HepG2 (cell line): ENCODE results near the gene TMEM53. TPM values are rescaled to one million over a fixed set of nuclear protein-coding genes. Genes with fewer than 3 reads are reported as not detected.

ENCODE experiments used
- CBX1 ChIP-seq: IDR thresholded peaks from one replicate; pipeline ENCODE4 v1.6.1; 2016; ENCODE audit warnings: antibody characterized with exemption, low read depth
- DPF2 ChIP-seq: sonication (generic); formaldehyde crosslinking; IDR thresholded peaks from 2 replicates; pipeline ENCODE4 v1.4.0; 2020; ENCODE audit warnings: mild to moderate bottlenecking, low read depth, missing genetic modification reagents, borderline replicate concordance
- GTF3A ChIP-seq: sonication (generic); formaldehyde crosslinking; conservative IDR thresholded peaks from 2 replicates; pipeline ENCODE4 v1.4.0; 2020; ENCODE audit warnings: mild to moderate bottlenecking, missing genetic modification reagents
- HMG20A ChIP-seq: IDR thresholded peaks from 2 replicates; pipeline ENCODE4 v1.6.1; 2016; ENCODE audit warnings: borderline replicate concordance
- HNRNPL ChIP-seq: fragments of 200-400 bp; formaldehyde crosslinking; IDR thresholded peaks from 2 replicates; pipeline ENCODE4 v1.6.1; 2017; ENCODE audit warnings: mild to moderate bottlenecking, low read depth, low read length
- NCOR1 ChIP-seq: fragments of 200-600 bp; sonication (generic); IDR thresholded peaks from 2 replicates; pipeline ENCODE4 v1.7.0; 2017; ENCODE audit warnings: antibody characterized with exemption, low read length, borderline replicate concordance
- REXO4 ChIP-seq: sonication (generic); formaldehyde crosslinking; IDR thresholded peaks from 2 replicates; pipeline ENCODE4 v1.8.0; 2022; ENCODE audit warnings: missing genetic modification reagents, mild to moderate bottlenecking, borderline replicate concordance
- SALL1 ChIP-seq: sonication (generic); formaldehyde crosslinking; IDR thresholded peaks from 2 replicates; pipeline ENCODE4 v1.8.0; 2022; ENCODE audit warnings: mild to moderate bottlenecking, missing genetic modification reagents
- SNRNP70 ChIP-seq: fragments of 200-400 bp; formaldehyde crosslinking; IDR thresholded peaks from 2 replicates; pipeline ENCODE4 v1.6.1; 2017; ENCODE audit warnings: mild to moderate bottlenecking, low read depth, low read length, moderate library complexity
- SRY ChIP-seq: sonication (generic); formaldehyde crosslinking; IDR thresholded peaks from 2 replicates; pipeline ENCODE4 v1.8.0; 2022; ENCODE audit warnings: mild to moderate bottlenecking, missing genetic modification reagents
- ZNF292 ChIP-seq: sonication (generic); formaldehyde crosslinking; IDR thresholded peaks from 2 replicates; pipeline ENCODE4 v1.8.1; 2022; ENCODE audit warnings: mild to moderate bottlenecking, low read depth, missing genetic modification reagents, borderline replicate concordance
- ZNF530 ChIP-seq: sonication (generic); formaldehyde crosslinking; IDR thresholded peaks from 2 replicates; pipeline ENCODE4 v1.5.0; 2020; ENCODE audit warnings: low read depth, mild to moderate bottlenecking, missing genetic modification reagents
- ZNF883 ChIP-seq: sonication (generic); formaldehyde crosslinking; IDR thresholded peaks from 2 replicates; pipeline ENCODE4 v1.5.1; 2020; ENCODE audit warnings: mild to moderate bottlenecking, missing genetic modification reagents; ENCODE audit errors: not compliant biosample characterization
- polyA plus RNA-seq, 8 experiments: library from polyadenylated mRNA; depleted of rRNA in 3 of 8; stranded (reverse) in 7 of 8; unstranded in 1 of 8; fragments of >200 nt; fragmentation: Illumina TruSeq in 4 of 8; extraction: Trizol in 4 of 8; gene quantifications; 2 replicates each; pipeline versions ENCODE4 v1.2.1 to v1.2.3, GENCODE V29; 2011 to 2016; ENCODE audit warnings: low read depth in 4 of 8, missing spikeins in 1 of 8, mixed read lengths in 1 of 8; ENCODE audit not compliant: insufficient read depth in 1 of 8
- total RNA-seq, 5 experiments: library from RNA; depleted of rRNA; stranded (reverse); fragments of >200 nt; fragmentation: Illumina TruSeq; extraction: Trizol; gene quantifications; 2 replicates each; pipeline ENCODE4 v1.2.3, GENCODE V29; 2016; ENCODE audit warnings: low read depth in 1 of 5
- TF ChIP-seq, protein P1 (sequence below): fragments of 450-650 bp; IDR thresholded peaks from 2 replicates; pipeline ENCODE4 v1.6.1; 2017; ENCODE audit warnings: mild to moderate bottlenecking
- TF ChIP-seq, protein P2 (sequence below): sonication (generic); formaldehyde crosslinking; IDR thresholded peaks from 2 replicates; pipeline ENCODE4 v1.5.0; 2020; ENCODE audit warnings: mild to moderate bottlenecking, missing genetic modification reagents, moderate library complexity
- TF ChIP-seq, protein P3 (sequence below): sonication (generic); formaldehyde crosslinking; IDR thresholded peaks from 2 replicates; pipeline ENCODE4 v1.5.1; 2020; ENCODE audit warnings: mild to moderate bottlenecking, missing genetic modification reagents, moderate library complexity
- TF ChIP-seq, protein P4 (sequence below): sonication (generic); formaldehyde crosslinking; IDR thresholded peaks from 2 replicates; pipeline ENCODE4 v1.4.0; 2020; ENCODE audit warnings: missing genetic modification reagents
- TF ChIP-seq, protein P5 (sequence below): sonication (generic); formaldehyde crosslinking; IDR thresholded peaks from 2 replicates; pipeline ENCODE4 v1.8.1; 2023; ENCODE audit warnings: mild to moderate bottlenecking, moderate library complexity, missing genetic modification reagents

The TMEM53 gene
- total and polyA plus RNA-seq, 2 of the 13 experiments (the other 11 are each of a cell fraction or from before 2014, with no cell fraction given): 12.6 to 20.2 TPM

DNA sequence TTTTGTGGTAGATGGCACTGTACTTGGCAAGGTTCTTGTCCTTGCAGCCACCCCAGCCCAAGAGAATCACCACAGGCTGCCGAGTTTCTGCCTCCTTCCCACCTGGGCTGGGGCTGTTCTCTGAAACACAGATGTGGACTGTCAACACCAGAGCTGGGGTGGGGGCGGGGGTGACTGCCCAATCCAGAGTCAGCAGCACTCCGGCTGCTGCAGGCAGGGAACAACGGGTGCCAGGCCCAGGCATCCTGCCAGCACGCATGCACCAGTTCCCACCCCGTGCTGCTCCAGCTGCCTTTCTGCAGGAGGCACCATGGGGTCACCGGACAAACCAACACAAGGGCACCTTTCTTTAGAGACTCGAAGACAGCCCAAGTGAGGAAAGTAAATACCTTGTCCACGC lies 14.1 kb downstream of the TMEM53 start (continued):
- TF ChIP-seq ZNF292: 0 out of 2 replicates have a peak, but pooled peaks have one; percentile 19
- TF ChIP-seq ZNF530 (CRISPR knock-in tag): no peak
- no peak for TF ChIP-seq CBX1
- TF ChIP-seq NCOR1: no peak
- TF ChIP-seq GTF3A: no peak
- no peak for TF ChIP-seq SNRNP70
- TF ChIP-seq, protein P1, sequence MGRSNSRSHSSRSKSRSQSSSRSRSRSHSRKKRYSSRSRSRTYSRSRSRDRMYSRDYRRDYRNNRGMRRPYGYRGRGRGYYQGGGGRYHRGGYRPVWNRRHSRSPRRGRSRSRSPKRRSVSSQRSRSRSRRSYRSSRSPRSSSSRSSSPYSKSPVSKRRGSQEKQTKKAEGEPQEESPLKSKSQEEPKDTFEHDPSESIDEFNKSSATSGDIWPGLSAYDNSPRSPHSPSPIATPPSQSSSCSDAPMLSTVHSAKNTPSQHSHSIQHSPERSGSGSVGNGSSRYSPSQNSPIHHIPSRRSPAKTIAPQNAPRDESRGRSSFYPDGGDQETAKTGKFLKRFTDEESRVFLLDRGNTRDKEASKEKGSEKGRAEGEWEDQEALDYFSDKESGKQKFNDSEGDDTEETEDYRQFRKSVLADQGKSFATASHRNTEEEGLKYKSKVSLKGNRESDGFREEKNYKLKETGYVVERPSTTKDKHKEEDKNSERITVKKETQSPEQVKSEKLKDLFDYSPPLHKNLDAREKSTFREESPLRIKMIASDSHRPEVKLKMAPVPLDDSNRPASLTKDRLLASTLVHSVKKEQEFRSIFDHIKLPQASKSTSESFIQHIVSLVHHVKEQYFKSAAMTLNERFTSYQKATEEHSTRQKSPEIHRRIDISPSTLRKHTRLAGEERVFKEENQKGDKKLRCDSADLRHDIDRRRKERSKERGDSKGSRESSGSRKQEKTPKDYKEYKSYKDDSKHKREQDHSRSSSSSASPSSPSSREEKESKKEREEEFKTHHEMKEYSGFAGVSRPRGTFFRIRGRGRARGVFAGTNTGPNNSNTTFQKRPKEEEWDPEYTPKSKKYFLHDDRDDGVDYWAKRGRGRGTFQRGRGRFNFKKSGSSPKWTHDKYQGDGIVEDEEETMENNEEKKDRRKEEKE: no peak
- TF ChIP-seq, protein P2, sequence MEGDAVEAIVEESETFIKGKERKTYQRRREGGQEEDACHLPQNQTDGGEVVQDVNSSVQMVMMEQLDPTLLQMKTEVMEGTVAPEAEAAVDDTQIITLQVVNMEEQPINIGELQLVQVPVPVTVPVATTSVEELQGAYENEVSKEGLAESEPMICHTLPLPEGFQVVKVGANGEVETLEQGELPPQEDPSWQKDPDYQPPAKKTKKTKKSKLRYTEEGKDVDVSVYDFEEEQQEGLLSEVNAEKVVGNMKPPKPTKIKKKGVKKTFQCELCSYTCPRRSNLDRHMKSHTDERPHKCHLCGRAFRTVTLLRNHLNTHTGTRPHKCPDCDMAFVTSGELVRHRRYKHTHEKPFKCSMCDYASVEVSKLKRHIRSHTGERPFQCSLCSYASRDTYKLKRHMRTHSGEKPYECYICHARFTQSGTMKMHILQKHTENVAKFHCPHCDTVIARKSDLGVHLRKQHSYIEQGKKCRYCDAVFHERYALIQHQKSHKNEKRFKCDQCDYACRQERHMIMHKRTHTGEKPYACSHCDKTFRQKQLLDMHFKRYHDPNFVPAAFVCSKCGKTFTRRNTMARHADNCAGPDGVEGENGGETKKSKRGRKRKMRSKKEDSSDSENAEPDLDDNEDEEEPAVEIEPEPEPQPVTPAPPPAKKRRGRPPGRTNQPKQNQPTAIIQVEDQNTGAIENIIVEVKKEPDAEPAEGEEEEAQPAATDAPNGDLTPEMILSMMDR (CRISPR knock-in tag): peak; percentile 12; the same call in 1 of the 2 replicates
- no peak for TF ChIP-seq ZNF883 (CRISPR knock-in tag)
- TF ChIP-seq HNRNPL: peak; percentile 79
- no peak for TF ChIP-seq REXO4
- no peak for TF ChIP-seq HMG20A
- TF ChIP-seq, protein P3, sequence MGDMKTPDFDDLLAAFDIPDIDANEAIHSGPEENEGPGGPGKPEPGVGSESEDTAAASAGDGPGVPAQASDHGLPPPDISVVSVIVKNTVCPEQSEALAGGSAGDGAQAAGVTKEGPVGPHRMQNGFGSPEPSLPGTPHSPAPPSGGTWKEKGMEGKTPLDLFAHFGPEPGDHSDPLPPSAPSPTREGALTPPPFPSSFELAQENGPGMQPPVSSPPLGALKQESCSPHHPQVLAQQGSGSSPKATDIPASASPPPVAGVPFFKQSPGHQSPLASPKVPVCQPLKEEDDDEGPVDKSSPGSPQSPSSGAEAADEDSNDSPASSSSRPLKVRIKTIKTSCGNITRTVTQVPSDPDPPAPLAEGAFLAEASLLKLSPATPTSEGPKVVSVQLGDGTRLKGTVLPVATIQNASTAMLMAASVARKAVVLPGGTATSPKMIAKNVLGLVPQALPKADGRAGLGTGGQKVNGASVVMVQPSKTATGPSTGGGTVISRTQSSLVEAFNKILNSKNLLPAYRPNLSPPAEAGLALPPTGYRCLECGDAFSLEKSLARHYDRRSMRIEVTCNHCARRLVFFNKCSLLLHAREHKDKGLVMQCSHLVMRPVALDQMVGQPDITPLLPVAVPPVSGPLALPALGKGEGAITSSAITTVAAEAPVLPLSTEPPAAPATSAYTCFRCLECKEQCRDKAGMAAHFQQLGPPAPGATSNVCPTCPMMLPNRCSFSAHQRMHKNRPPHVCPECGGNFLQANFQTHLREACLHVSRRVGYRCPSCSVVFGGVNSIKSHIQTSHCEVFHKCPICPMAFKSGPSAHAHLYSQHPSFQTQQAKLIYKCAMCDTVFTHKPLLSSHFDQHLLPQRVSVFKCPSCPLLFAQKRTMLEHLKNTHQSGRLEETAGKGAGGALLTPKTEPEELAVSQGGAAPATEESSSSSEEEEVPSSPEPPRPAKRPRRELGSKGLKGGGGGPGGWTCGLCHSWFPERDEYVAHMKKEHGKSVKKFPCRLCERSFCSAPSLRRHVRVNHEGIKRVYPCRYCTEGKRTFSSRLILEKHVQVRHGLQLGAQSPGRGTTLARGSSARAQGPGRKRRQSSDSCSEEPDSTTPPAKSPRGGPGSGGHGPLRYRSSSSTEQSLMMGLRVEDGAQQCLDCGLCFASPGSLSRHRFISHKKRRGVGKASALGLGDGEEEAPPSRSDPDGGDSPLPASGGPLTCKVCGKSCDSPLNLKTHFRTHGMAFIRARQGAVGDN (CRISPR knock-in tag): peak; percentile 62
- TF ChIP-seq, protein P4, sequence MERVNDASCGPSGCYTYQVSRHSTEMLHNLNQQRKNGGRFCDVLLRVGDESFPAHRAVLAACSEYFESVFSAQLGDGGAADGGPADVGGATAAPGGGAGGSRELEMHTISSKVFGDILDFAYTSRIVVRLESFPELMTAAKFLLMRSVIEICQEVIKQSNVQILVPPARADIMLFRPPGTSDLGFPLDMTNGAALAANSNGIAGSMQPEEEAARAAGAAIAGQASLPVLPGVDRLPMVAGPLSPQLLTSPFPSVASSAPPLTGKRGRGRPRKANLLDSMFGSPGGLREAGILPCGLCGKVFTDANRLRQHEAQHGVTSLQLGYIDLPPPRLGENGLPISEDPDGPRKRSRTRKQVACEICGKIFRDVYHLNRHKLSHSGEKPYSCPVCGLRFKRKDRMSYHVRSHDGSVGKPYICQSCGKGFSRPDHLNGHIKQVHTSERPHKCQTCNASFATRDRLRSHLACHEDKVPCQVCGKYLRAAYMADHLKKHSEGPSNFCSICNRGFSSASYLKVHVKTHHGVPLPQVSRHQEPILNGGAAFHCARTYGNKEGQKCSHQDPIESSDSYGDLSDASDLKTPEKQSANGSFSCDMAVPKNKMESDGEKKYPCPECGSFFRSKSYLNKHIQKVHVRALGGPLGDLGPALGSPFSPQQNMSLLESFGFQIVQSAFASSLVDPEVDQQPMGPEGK (CRISPR knock-in tag): 0 out of 2 replicates have a peak, but pooled peaks have one; percentile 14
- TF ChIP-seq SRY: no peak
- TF ChIP-seq DPF2 (CRISPR knock-in tag): no peak
- TF ChIP-seq SALL1 (CRISPR knock-in tag): no peak
- TF ChIP-seq, protein P5, sequence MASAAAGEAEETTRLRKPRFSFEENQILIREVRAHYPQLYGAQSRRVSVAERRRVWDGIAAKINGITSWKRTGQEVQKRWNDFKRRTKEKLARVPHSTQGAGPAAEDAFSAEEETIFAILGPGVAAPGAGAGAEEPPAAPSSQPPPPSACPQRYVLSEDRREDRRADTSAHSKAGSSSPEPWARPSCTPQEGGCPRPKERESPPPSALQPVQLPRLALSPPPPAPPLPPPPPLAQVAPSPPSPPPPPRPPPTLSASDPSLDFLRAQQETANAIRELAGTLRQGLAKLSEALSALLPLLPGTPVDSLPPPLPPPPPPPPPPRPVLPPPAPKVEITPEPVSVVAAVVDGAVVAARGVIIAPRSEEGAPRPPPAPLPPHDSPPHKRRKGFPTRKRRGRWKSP: no peak
